Osteoblast (primary cell): ENCODE measurements around the gene TCF4. TPM values are rescaled to one million over a fixed set of nuclear protein-coding genes. Genes with fewer than 3 reads are reported as not detected.

Experiments used
- DNase-seq: peaks from one replicate; pipeline ENCODE4 v3.0.0; 2011; ENCODE audit warnings: low spot score, mixed read lengths; ENCODE audit not compliant: insufficient read length; ENCODE audit errors: missing footprints
- H2AFZ ChIP-seq: 2 replicates; pipeline ENCODE4 v1.6.0; 2011; ENCODE audit warnings: mild to moderate bottlenecking, low read length
- H3K27ac ChIP-seq: 2 replicates; pipeline ENCODE4 v1.5.1; 2011; ENCODE audit warnings: mild to moderate bottlenecking, low read depth, low read length, moderate library complexity
- H3K27me3 ChIP-seq: 2 replicates; pipeline ENCODE4 v1.6.0; 2012; ENCODE audit warnings: mild to moderate bottlenecking, control low read depth, inconsistent platforms, low read length, moderate library complexity; ENCODE audit not compliant: insufficient read depth
- H3K36me3 ChIP-seq: 2 replicates; pipeline ENCODE4 v1.5.1; 2011; ENCODE audit warnings: mild to moderate bottlenecking, low read length, control low read depth, moderate library complexity; ENCODE audit not compliant: insufficient read depth
- H3K4me1 ChIP-seq: 2 replicates; pipeline ENCODE4 v1.5.1; 2011; ENCODE audit warnings: mild to moderate bottlenecking, low read length, control low read depth, moderate library complexity; ENCODE audit not compliant: insufficient read depth
- H3K4me2 ChIP-seq: 2 replicates; pipeline ENCODE4 v1.6.0; 2011; ENCODE audit warnings: mild to moderate bottlenecking, low read length; ENCODE audit not compliant: insufficient read depth
- H3K4me3 ChIP-seq: fragments of 200-600 bp; sonication (generic); 3 replicates; pipeline ENCODE4 v1.5.1; 2012; ENCODE audit warnings: mild to moderate bottlenecking, low read length, inconsistent platforms; ENCODE audit not compliant: insufficient read depth
- H3K79me2 ChIP-seq: 2 replicates; pipeline ENCODE4 v1.6.0; 2012; ENCODE audit warnings: mild to moderate bottlenecking, low read length, control low read depth, inconsistent platforms; ENCODE audit not compliant: insufficient read depth
- H3K9me3 ChIP-seq: 2 replicates; pipeline ENCODE4 v1.5.1; 2011; ENCODE audit warnings: low read depth, low read length, control low read depth
- H4K20me1 ChIP-seq: 2 replicates; pipeline ENCODE4 v1.6.0; 2012; ENCODE audit warnings: mild to moderate bottlenecking, low read length, control low read depth; ENCODE audit not compliant: insufficient read depth
- total RNA-seq: library from RNA; depleted of rRNA; stranded (reverse); fragments of >200 nt; gene quantifications from 2 replicates; pipeline ENCODE4 v1.2.3, GENCODE V29; 2012
- TF ChIP-seq, protein P1 (sequence below): IDR thresholded peaks from 2 replicates; pipeline ENCODE4 v1.5.1; 2011; ENCODE audit warnings: mild to moderate bottlenecking, low read depth, low read length, moderate library complexity; ENCODE audit errors: extremely low read depth

TCF4 gene
- total RNA-seq, 1 donor = 87.2 TPM

DNA sequence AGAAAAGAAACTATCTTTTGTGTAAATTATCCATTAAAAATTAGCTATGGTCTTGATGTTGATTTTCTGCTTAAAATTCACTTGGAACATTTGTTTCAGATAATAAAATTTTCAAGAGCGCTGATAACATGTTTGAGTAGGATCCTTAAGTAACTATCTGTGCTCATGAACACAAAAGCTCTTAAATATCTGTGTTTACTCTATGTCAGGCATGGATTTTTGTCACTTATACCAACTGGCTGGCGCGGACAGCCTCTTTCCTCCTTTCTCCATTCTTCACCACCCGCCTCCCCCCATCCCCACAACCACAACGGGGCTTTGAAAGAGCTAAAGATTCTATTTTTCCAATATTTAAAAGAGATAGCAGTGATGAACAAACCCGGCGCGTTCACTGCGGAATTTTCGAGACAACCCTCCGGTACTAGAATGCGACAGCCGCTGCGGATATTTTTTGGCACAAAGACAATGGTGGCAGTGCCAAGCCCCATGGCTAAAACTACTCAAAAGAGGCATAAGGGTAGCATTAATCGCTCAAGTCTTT is 181.5 kb downstream of the TCF4 start:
- Histone ChIP-seq H3K27ac (peak overlapping the region; percentile 81), H3K4me3 (no peak overlapping the region), H4K20me1 (no peaks in the 10 kb centered on the region), H3K36me3 (no peaks in the 10 kb centered on the region), H3K27me3 (no peaks in the 10 kb centered on the region), H3K9me3 (no peaks in the 10 kb centered on the region), H3K79me2 (peaks cover 58% of the 10 kb centered on the region), H3K4me2 (peak overlapping the region; percentile 40), H3K4me1 (peaks cover 36% of the 10 kb centered on the region), H2AFZ (no peak overlapping the region)
- DNase-seq = no peak
- TF ChIP-seq, protein P1, sequence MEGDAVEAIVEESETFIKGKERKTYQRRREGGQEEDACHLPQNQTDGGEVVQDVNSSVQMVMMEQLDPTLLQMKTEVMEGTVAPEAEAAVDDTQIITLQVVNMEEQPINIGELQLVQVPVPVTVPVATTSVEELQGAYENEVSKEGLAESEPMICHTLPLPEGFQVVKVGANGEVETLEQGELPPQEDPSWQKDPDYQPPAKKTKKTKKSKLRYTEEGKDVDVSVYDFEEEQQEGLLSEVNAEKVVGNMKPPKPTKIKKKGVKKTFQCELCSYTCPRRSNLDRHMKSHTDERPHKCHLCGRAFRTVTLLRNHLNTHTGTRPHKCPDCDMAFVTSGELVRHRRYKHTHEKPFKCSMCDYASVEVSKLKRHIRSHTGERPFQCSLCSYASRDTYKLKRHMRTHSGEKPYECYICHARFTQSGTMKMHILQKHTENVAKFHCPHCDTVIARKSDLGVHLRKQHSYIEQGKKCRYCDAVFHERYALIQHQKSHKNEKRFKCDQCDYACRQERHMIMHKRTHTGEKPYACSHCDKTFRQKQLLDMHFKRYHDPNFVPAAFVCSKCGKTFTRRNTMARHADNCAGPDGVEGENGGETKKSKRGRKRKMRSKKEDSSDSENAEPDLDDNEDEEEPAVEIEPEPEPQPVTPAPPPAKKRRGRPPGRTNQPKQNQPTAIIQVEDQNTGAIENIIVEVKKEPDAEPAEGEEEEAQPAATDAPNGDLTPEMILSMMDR = no peak

DNA sequence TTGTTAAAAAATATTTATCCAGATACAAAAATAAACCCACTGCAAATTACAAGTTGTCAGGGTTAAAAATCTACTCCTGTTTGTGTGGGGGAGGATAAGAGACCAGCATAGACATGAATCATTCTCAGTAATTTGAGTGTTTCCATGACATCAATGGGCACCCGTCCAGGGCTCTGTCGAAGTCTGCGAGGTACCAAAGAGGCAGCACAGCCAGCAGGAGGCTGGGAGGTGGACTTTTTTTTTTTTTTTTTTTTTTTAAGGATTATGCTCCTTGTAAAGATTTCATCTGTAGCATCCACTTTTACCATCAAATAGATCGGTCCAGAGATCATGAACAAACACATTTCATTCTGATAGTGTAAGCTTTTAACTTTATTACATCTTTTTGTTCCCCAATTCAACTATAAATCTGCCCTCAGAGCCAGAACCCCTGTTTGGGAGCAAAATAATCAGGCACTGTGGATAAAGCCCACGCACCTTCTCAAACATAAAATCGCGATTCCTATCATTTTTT is 182.0 kb downstream of the TCF4 start:
- DNase-seq = peak; percentile 82
- Histone ChIP-seq H3K79me2 (peaks cover 57% of the 10 kb centered on the region), H3K36me3 (no peaks in the 10 kb centered on the region), H3K27me3 (no peaks in the 10 kb centered on the region), H2AFZ (no peak overlapping the region), H3K9me3 (no peaks in the 10 kb centered on the region), H3K4me2 (peak overlapping the region; percentile 66), H4K20me1 (no peaks in the 10 kb centered on the region), H3K4me1 (peaks cover 41% of the 10 kb centered on the region), H3K27ac (peak overlapping the region; percentile 81), H3K4me3 (peak overlapping the region; percentile 1)
- TF ChIP-seq, protein P1 = peak; percentile 31

DNA sequence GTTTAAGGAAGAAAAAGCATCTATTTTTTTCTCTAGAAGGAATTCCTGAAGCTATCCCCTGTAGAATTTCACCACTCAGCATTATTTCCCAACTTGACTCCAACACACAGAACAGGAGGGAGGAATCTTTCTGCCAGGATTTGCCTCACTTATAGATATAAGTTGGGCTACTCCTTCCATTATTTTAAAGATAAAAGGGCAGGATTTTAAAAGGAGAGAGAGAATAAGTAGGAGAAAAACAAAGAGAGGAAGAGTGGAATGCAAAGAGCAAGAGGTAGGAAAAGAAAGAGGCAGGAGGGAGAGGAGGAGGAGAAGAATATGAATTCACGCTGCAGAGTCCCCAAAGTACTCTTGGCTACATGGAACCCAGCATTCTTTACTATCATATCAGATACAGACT is 182.5 kb downstream of the TCF4 start:
- Histone ChIP-seq H3K27ac (peak overlapping the region; percentile 81), H3K79me2 (peaks cover 57% of the 10 kb centered on the region), H3K9me3 (no peaks in the 10 kb centered on the region)

DNA sequence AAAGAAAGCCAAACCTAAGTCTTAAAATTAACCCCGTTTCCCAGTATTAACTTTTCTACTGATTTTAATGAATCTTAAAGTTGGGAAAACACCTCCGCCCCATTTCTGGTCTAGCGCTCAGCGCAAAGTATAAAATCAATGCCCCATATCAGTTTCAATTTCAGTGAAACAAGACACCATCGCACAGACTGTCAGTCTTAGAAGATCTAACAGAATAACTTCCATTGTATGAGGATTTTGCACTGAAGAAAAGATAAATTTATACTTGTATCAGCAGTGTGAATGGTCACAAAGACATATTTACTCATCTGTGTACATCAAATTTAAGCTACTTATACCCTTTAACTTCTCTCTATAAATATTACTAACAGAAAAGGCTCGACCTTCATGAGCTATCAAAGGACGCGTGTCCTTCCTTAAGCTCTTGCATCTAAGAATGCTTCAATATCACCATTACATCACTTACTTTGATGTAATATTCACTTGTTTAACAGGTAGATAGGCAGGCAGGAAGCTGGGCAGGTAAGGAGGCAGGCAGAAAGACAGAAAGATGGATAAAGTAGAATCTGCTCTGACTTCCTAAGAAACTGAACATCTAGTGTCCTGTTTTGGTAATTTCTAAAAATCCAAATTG is 183.0 kb downstream of the TCF4 start:
- H3K4me3 ChIP-seq = no peak overlapping the region
- TF ChIP-seq, protein P1 = no peak
- H3K36me3 ChIP-seq = no peaks in the 10 kb centered on the region
- no peak for DNase-seq
- H3K27me3 ChIP-seq = no peaks in the 10 kb centered on the region
- peaks cover 51% of the 10 kb centered on the region for H3K79me2 ChIP-seq
- peak overlapping the region; percentile 66 for H3K4me2 ChIP-seq
- no peaks in the 10 kb centered on the region for H3K9me3 ChIP-seq
- peak overlapping the region; percentile 81 for H3K27ac ChIP-seq
- no peak overlapping the region for H2AFZ ChIP-seq
- H4K20me1 ChIP-seq = no peaks in the 10 kb centered on the region
- H3K4me1 ChIP-seq = peaks cover 45% of the 10 kb centered on the region

More for the DNA sequence above, 182.5 kb downstream of the TCF4 start:
- Histone ChIP-seq H4K20me1 (no peaks in the 10 kb centered on the region), H3K27me3 (no peaks in the 10 kb centered on the region), H2AFZ (no peak overlapping the region), H3K4me3 (peak overlapping the region; percentile 1), H3K36me3 (no peaks in the 10 kb centered on the region), H3K4me1 (peaks cover 45% of the 10 kb centered on the region), H3K4me2 (peak overlapping the region; percentile 66)
- DNase-seq = no peak
- TF ChIP-seq, protein P1 = no peak
